Brain microvascular endothelial cell (primary cell): ENCODE data around the gene REG3G.

Experiments used
- DNase-seq: peaks from one replicate; pipeline ENCODE4 v3.0.0-alpha.2; 2020
- H3K27ac ChIP-seq: fragments of 250-450 bp; sonication (Bioruptor Pico); 2 replicates; pipeline ENCODE4 v1.5.1; 2020; ENCODE audit warnings: mild to moderate bottlenecking, moderate library complexity
- H3K27me3 ChIP-seq: fragments of 250-450 bp; sonication (Bioruptor Pico); replicated peaks from 2 replicates; pipeline ENCODE4 v1.5.1; 2020; ENCODE audit warnings: mild to moderate bottlenecking
- H3K36me3 ChIP-seq: fragments of 250-450 bp; sonication (Bioruptor Pico); replicated peaks from 2 replicates; pipeline ENCODE4 v1.5.1; 2020; ENCODE audit warnings: mild to moderate bottlenecking
- H3K4me3 ChIP-seq: 2 replicates; pipeline ENCODE4 v1.5.1; 2011; ENCODE audit warnings: low read depth, mild to moderate bottlenecking, control low read depth, low read length, moderate library complexity
- CTCF ChIP-seq: IDR thresholded peaks from 2 replicates; pipeline ENCODE4 v1.5.1; 2011; ENCODE audit warnings: low read depth, mild to moderate bottlenecking, moderate library complexity, low read length, control low read depth, inconsistent platforms; ENCODE audit errors: missing control alignments
- in situ Hi-C: cut with HindIII; loops from 2 replicates; pipeline ENCODE4 v1.10.0; 2017; ENCODE audit warnings: low sequenced_read_pairs, low pct_ligation_motif_present

The REG3G gene

GRCh38 chr2:79025421-79025820, at the start of gene REG3G:
Gene REG3G, plus strand, starts transcription at chr2:79025702. Its CDS starts 392 bp downstream, at chr2:79026094.
- Histone ChIP-seq H3K36me3 (no peaks in the 10 kb centered on the region), H3K27ac (no peak within 1 kb of the TSS), H3K27me3 (no peaks in the 10 kb centered on the region), H3K4me3 (no peak within 1 kb of the TSS)
- in situ Hi-C loops: no loop called here
- no peak for TF ChIP-seq CTCF
- DNase-seq: no peak

GRCh38 chr2:78977661-78978145, 47.8 kb upstream of the REG3G start:
- TF ChIP-seq CTCF: no peak
- Histone ChIP-seq H3K27ac (no peak overlapping the region), H3K4me3 (no peak overlapping the region), H3K27me3 (no peaks in the 10 kb centered on the region), H3K36me3 (no peaks in the 10 kb centered on the region)
- DNase-seq: no peak
- in situ Hi-C loops: no loop called here

GRCh38 chr2:78978340-78978739, 47.2 kb upstream of the REG3G start:
- in situ Hi-C loops: no loop called here
- no peaks in the 10 kb centered on the region for H3K27me3 ChIP-seq
- H3K4me3 ChIP-seq: no peak overlapping the region
- no peak for TF ChIP-seq CTCF
- no peaks in the 10 kb centered on the region for H3K36me3 ChIP-seq
- no peak overlapping the region for H3K27ac ChIP-seq
- DNase-seq: no peak

- in situ Hi-C loops: no loop called here
- Histone ChIP-seq H3K27me3 (no peaks in the 10 kb centered on the region), H3K4me3 (no peak overlapping the region), H3K27ac (no peak overlapping the region), H3K36me3 (no peaks in the 10 kb centered on the region)
- peak; percentile 68 for TF ChIP-seq CTCF
- DNase-seq: no peak
These were observed 45.9 kb upstream of the REG3G start for GRCh38 chr2:78979380-78980151.

- Histone ChIP-seq H3K36me3 (no peaks in the 10 kb centered on the region), H3K4me3 (no peak overlapping the region), H3K27me3 (no peaks in the 10 kb centered on the region), H3K27ac (no peak overlapping the region)
- DNase-seq: no peak
- TF ChIP-seq CTCF: no peak
- in situ Hi-C loops: no loop called here
These were observed 45.4 kb upstream of the REG3G start for GRCh38 chr2:78980152-78980465.

GRCh38 chr2:78980871-78981270, 44.6 kb upstream of the REG3G start:
- TF ChIP-seq CTCF: no peak
- in situ Hi-C loops: no loop called here
- Histone ChIP-seq H3K27ac (no peak overlapping the region), H3K4me3 (no peak overlapping the region), H3K36me3 (no peaks in the 10 kb centered on the region), H3K27me3 (no peaks in the 10 kb centered on the region)
- no peak for DNase-seq
